NCI-H1436 (cell line): Measurements from ENCODE around the gene GLIPR2.

Source experiments
- DNase-seq: peaks from one replicate; lab custom pipeline; 2025; lab: John Stamatoyannopoulos, UW

Gene GLIPR2

DNA sequence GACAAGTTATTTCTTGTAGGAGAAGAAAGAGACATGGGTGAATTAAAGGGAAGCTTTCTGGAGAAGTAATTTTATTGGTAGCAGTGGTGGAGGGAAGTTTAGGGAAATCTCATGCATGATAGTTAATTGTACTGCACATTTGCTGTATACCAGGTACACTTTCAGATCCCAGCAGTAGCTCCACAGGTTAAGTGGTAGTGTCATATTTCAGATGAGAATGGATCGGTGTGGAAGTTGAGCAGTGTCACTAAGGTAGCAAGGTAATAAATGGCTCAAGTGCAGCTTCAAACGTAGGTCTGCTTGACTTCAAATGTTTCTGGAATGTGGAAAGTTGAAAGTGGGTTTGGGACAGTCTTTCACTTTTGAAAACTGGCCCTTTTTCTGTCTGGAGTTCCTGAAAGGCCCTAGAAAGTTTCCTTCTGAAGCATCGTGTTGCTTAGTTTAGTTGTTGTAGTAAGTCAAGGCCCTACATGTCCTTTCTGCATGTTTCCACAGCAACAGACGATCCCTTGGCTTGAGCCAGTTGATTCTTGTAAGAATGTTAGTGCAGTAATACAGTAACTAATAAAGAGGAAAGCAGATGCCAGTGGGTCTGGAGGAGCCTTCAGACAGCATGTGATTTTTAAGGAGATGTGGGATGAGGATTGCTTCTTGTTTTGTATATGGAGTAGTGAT is 57.9 kb downstream of the GLIPR2 start:
- no peak for DNase-seq

DNA sequence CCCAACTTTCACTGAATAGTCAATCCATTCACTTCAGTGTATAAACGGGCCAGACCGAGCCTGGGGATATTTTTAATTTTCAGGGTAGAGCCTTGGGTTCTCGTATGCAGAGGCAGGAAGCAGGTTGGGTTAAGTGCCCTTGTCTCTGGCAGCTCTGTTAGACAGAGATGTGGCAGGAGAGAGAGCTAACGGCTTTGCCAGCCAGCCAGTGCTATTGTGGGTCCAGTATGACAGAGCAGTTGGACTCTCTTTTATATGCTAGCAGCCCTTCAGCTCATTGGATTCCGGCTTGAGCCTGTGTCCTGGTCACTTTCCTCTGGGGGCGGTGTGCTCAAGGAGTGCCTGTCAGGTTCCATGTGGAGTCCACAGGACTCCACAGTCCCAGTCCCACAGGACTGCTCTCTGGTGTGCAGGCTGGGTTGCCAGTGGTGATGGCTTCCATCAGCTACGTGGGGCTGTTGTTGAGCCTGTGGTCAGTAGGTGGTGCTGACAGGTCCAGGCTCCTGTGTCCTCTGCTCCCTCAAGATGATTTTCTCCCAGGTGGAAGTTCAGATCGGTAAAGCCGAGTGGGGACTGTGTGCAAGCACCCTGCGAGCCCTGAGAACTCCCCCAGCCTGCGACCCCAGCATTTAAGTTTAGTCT is 68.5 kb downstream of the GLIPR2 start:
- no peak for DNase-seq

DNA sequence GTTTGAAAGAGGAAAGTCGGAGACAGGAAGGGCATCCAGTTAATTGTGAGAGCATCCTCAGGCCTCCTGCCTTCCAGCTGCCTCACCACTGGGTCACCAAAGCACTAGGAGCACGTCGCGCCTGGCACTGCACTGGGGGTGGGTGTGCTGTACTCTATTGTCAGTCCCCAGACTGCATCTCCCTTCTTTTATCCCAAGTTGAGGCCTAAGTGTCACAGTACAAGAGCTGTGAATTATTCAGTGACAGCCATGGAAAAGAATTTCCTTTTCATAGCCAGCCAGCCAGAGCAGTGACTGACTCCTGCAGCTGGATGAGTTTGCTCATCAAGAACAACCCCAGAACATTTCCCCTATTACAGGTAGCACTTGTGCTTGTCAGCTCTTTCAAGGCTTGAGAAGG is 70.5 kb downstream of the GLIPR2 start:
- DNase-seq = no peak

DNA sequence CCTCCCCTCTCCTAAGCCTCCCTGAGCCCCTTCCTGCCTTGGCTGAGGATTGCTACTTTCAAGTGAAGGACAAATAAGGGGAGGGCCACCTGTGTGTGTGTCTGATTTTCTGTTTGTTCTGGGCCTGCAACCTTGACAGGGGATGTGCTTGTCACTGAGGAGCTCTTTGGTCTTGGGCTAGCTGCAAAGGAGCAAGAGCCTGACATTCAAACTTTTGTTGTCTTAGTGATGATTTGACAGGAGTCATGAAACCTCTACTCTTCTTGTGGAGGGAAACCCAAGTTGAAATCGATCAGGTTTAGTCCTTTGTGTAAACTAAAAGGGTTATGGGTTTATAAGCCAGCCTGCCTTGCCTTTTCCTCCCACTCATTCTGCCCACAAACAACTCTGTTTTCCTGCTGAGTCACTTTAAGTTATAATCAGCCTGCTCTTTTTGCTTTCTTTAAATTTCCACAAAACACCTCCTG is 71.0 kb downstream of the GLIPR2 start:
- no peak for DNase-seq

DNA sequence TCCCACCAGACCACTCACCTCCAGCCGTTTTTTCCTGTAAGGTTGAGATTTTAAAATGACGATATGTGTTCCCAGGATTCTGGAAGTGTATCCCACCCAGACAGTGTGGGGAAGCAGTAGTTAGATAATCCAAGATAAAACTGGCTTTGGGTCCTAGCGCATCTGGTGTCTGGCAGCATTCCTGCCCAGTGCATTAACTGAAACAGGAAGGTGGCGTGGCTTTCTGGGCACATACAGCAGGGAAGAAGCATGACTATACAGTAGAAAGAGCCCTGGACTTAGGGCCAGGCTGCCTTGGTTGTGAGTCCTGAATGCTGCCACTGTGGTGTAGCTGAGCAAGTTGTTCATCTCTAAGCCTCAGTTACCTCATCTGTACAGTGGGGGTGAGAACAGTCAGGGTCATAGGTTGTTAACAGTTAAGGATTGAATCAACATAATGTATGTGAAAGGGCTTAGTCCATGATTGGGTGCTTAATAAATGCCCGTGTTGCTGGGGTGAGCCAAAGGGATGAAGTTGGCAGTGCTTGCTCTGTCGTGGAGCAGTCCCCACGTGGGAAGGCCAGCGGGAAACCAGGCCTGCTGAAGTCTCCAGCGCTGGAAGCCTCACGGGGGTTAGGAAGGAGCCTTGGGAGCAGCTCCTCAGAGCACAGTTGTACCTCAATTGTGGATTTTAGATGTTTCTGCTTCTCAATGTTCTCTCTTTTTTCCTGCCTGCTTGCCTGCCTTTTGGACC is 72.2 kb downstream of the GLIPR2 start:
- no peak for DNase-seq

DNA sequence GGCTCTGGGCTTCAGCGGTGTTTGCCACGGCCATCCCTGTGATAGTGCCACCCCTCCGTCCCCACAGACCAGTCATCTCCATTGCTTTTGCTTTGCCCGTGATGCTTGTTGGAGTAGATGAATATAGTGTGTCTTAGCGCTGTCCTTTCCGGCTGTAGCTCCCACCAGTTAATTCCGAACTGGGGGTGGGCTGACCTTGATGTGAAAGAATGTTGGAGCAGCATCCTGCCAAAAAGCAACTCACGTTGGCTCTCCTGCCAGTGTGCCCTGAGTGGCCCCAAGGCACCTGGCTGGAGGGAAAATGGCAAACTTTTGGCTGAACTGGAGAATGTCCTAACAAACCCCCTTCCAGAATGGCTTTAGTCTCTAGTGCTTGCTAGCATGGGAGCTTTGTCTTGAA is 74.2 kb downstream of the GLIPR2 start:
- no peak for DNase-seq

DNA sequence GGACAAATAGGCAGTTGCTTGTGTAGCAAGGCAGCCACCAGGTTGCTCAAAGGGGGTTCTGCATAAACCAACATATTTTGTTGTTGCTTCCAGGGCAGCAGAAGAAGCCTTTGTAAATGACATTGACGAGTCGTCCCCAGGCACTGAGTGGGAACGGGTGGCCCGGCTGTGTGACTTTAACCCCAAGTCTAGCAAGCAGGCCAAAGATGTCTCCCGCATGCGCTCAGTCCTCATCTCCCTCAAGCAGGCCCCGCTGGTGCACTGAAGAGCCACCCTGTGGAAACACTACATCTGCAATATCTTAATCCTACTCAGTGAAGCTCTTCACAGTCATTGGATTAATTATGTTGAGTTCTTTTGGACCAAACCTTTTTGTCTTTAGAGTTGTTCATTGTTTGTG is 75.0 kb downstream of the GLIPR2 start:
- no peak for DNase-seq

DNA sequence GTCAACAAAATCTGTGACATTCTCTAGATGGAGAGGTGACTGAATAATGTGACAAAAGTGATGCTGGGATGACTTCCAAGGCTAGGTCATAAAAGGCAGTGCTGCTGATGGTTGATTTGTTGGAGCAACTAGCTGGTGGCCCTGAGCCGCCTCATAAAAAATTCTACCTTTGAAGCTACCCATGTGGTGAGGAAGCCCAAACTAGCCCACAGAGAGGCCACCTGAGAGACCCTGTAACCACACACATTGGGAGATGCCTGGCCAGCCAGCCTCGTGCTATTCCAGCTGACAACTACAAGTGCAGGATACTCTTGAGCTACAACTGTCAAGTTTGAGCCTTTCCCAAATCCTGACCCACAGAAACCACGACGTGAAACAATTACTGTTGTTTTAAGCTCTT is 76.9 kb downstream of the GLIPR2 start:
- no peak for DNase-seq
